ENCODE data around the gene ZP3.

DNA sequence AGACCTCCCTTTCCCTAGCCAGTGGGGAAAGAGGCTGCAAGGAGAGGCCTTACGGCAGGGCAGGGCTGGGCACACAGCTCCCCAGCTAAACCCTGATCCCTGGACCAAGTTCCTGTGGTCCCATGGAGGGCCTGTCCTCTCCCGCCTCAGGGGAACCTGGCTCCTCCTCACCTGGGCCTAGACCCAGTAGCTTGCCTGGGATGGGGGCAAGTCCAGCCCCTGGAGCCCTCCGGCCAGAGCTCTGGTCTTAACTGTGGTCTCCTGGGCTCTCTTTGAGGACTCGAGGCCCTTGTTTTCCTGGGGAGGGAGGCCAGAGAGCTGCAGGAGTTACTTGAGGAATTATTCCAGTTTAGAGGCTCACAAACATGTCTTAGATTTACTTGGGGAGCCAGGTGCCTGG, 1.5 kb downstream of the ZP3 start:
- TF ChIP-seq, protein P1, sequence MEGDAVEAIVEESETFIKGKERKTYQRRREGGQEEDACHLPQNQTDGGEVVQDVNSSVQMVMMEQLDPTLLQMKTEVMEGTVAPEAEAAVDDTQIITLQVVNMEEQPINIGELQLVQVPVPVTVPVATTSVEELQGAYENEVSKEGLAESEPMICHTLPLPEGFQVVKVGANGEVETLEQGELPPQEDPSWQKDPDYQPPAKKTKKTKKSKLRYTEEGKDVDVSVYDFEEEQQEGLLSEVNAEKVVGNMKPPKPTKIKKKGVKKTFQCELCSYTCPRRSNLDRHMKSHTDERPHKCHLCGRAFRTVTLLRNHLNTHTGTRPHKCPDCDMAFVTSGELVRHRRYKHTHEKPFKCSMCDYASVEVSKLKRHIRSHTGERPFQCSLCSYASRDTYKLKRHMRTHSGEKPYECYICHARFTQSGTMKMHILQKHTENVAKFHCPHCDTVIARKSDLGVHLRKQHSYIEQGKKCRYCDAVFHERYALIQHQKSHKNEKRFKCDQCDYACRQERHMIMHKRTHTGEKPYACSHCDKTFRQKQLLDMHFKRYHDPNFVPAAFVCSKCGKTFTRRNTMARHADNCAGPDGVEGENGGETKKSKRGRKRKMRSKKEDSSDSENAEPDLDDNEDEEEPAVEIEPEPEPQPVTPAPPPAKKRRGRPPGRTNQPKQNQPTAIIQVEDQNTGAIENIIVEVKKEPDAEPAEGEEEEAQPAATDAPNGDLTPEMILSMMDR (optimal IDR thresholded peaks at IDR 0.05 in 1 of 3, IDR thresholded peaks at IDR 0.05 in 1 of 3, conservative IDR thresholded peaks at IDR 0.05 in 1 of 3; ENCODE audit: extremely low read depth in 1 of 3, insufficient read depth in 2 of 3, low read length in 3 of 3), result no peak
- no peak for TF ChIP-seq EZH2 (IDR thresholded peaks at IDR 0.05; ENCODE audit: low read length)
